HepG2 (cell line): ENCODE results near the gene DHCR7. TPM values are rescaled to one million over a fixed set of nuclear protein-coding genes. Genes with fewer than 3 reads are reported as not detected.

Experiments used
- ATAC-seq: fragments of 200-7000 bp; cut with Tn5 transposase; 3 replicates; pipeline ENCODE4 v1.9.1; 2020; ENCODE audit warnings: mild to moderate bottlenecking, moderate library complexity
- BruUV-seq: library from RNA; stranded (reverse); fragments of 400-500 nt; replicated peaks from 2 replicates; lab custom pipeline; 2021; lab: Mats Ljungman, UMichigan
- CTCF ChIA-PET: fragments of 300-600 bp; formaldehyde crosslinking; extraction: SDS; loops from one replicate; lab custom pipeline; 2021; ENCODE audit warnings: low total read pairs, inconsistent platforms, low intra/inter-chr PET ratio; lab: Yijun Ruan, JAX
- POLR2A ChIA-PET: fragments of 350-600 bp; sonication (Branson Sonifier 250); formaldehyde crosslinking; loops from one replicate; lab custom pipeline; 2020; ENCODE audit warnings: antibody characterized with exemption, inconsistent platforms; lab: Yijun Ruan, JAX
- DNase-seq: peaks from one replicate; pipeline ENCODE4 v3.0.0-alpha.2; 2015; ENCODE audit warnings: low spot score
- FAIRE-seq: peaks from 3 replicates; lab custom pipeline; 2011; peaks lifted over from hg19 to GRCh38; lab: Jason Lieb, UNC
- H2AFZ ChIP-seq: one replicate; pipeline ENCODE4 v1.6.1; 2011; ENCODE audit warnings: low read length, inconsistent platforms
- H3K27ac ChIP-seq: fragments of 300-600 bp; 3 replicates; pipeline ENCODE4 v1.8.0; 2011; ENCODE audit warnings: mixed run types, mild to moderate bottlenecking, mixed read lengths, low read length, inconsistent platforms; ENCODE audit not compliant: insufficient read depth; ENCODE audit errors: extremely low read length
- H3K27me3 ChIP-seq, 2 experiments: fragments of 200-600 bp in 1 of 2; 2 replicates in 1 of 2; 3 replicates in 1 of 2; pipeline versions ENCODE4 v1.6.0 to v1.8.0; 2011; ENCODE audit warnings: low read length in 2 of 2, mild to moderate bottlenecking in 2 of 2, moderate library complexity in 2 of 2, inconsistent platforms in 1 of 2; ENCODE audit not compliant: insufficient read depth in 2 of 2, control insufficient read depth in 1 of 2
- H3K36me3 ChIP-seq, 2 experiments: fragments of 200-600 bp in 1 of 2; replicated peaks in 1 of 2; 2 replicates in 1 of 2; 3 replicates in 1 of 2; pipeline versions ENCODE4 v1.5.1 to v1.8.0; 2011; ENCODE audit warnings: low read length in 2 of 2, inconsistent platforms in 1 of 2; ENCODE audit not compliant: insufficient read depth in 2 of 2, control insufficient read depth in 1 of 2
- H3K4me1 ChIP-seq: 2 replicates; pipeline ENCODE4 v1.5.1; 2012; ENCODE audit warnings: low read length, inconsistent platforms; ENCODE audit not compliant: insufficient read depth
- H3K4me2 ChIP-seq: 2 replicates; pipeline ENCODE4 v1.6.0; 2011; ENCODE audit warnings: low read depth, low read length, inconsistent platforms
- H3K4me3 ChIP-seq, 3 experiments: fragments of 200-600 bp in 1 of 3; sonication (generic), shearing (Covaris generic) in 1 of 3; replicated peaks in 1 of 3; 2 replicates each; pipeline ENCODE4 v1.5.1; 2011 to 2016; ENCODE audit warnings: low read length in 3 of 3, inconsistent platforms in 2 of 3, low read depth in 2 of 3, mild to moderate bottlenecking in 2 of 3, control low read depth in 1 of 3, mixed read lengths in 1 of 3; ENCODE audit not compliant: insufficient read depth in 1 of 3
- H3K79me2 ChIP-seq: one replicate; pipeline ENCODE4 v1.6.1; 2011; ENCODE audit warnings: low read length, inconsistent platforms; ENCODE audit not compliant: insufficient read depth
- H3K9ac ChIP-seq: 2 replicates; pipeline ENCODE4 v1.6.0; 2011; ENCODE audit warnings: mild to moderate bottlenecking, low read depth, low read length, inconsistent platforms; ENCODE audit not compliant: insufficient read depth
- H3K9me3 ChIP-seq: 2 replicates; pipeline ENCODE4 v1.5.1; 2012; ENCODE audit warnings: mild to moderate bottlenecking, low read length
- H4K20me1 ChIP-seq: 2 replicates; pipeline ENCODE4 v1.6.0; 2011; ENCODE audit warnings: inconsistent platforms, mild to moderate bottlenecking, low read length, moderate library complexity; ENCODE audit not compliant: insufficient read depth
- AFF4 ChIP-seq: sonication (generic); formaldehyde crosslinking; IDR thresholded peaks from 2 replicates; pipeline ENCODE4 v1.4.0; 2020; ENCODE audit warnings: missing genetic modification reagents
- DNMT1 ChIP-seq: sonication (generic); formaldehyde crosslinking; IDR thresholded peaks from 2 replicates; pipeline ENCODE4 v1.5.1; 2020; ENCODE audit warnings: mild to moderate bottlenecking, missing genetic modification reagents
- GABPB1 ChIP-seq: IDR thresholded peaks from 2 replicates; pipeline ENCODE4 v1.6.1; 2016; ENCODE audit warnings: mild to moderate bottlenecking, missing genetic modification reagents, moderate library complexity, missing compliant biosample characterization
- GTF2F1 ChIP-seq: fragments of 150-350 bp; IDR thresholded peaks from 2 replicates; pipeline ENCODE4 v1.6.1; 2014; ENCODE audit warnings: low read length
- PRDM10 ChIP-seq: sonication (generic); formaldehyde crosslinking; IDR thresholded peaks from 2 replicates; pipeline ENCODE4 v1.4.0; 2020; ENCODE audit warnings: low read depth, missing genetic modification reagents
- ZNF30 ChIP-seq: sonication (generic); formaldehyde crosslinking; IDR thresholded peaks from 2 replicates; pipeline ENCODE4 v1.5.0; 2020; ENCODE audit warnings: mild to moderate bottlenecking, missing genetic modification reagents
- ZNF512B ChIP-seq: sonication (generic); formaldehyde crosslinking; IDR thresholded peaks from 2 replicates; pipeline ENCODE4 v1.5.1; 2020; ENCODE audit warnings: missing genetic modification reagents, mild to moderate bottlenecking, borderline replicate concordance
- WGBS: methylation state at CpG from one replicate; pipeline ENCODE4 v1.1.6; 2017; ENCODE audit warnings: low lambda C conversion rate; 5-methylcytosine and 5-hydroxymethylcytosine counted together
- in situ Hi-C: cut with HindIII; loops from 2 replicates; pipeline ENCODE4 v1.10.0; 2017; ENCODE audit warnings: low pct_unique_long_range_greater_than_20kb; ENCODE audit not compliant: extremely low pct_ligation_motif_present
- intact Hi-C: fragments of 100-400 bp; cut with micrococcal nuclease; formaldehyde crosslinking; loops from one replicate; pipeline ENCODE4 v1.10.0; 2022; ENCODE audit not compliant: unreplicated experiment
- polyA plus RNA-seq, 8 experiments: library from polyadenylated mRNA; depleted of rRNA in 3 of 8; stranded (reverse) in 7 of 8; unstranded in 1 of 8; fragments of >200 nt; fragmentation: Illumina TruSeq in 4 of 8; extraction: Trizol in 4 of 8; gene quantifications; 2 replicates each; pipeline versions ENCODE4 v1.2.1 to v1.2.3, GENCODE V29; 2011 to 2016; ENCODE audit warnings: low read depth in 4 of 8, missing spikeins in 1 of 8, mixed read lengths in 1 of 8; ENCODE audit not compliant: insufficient read depth in 1 of 8
- total RNA-seq, 5 experiments: library from RNA; depleted of rRNA; stranded (reverse); fragments of >200 nt; fragmentation: Illumina TruSeq; extraction: Trizol; gene quantifications; 2 replicates each; pipeline ENCODE4 v1.2.3, GENCODE V29; 2016; ENCODE audit warnings: low read depth in 1 of 5

Gene DHCR7
- total and polyA plus RNA-seq, 2 of the 13 experiments (the other 11 are each of a cell fraction or from before 2014, with no cell fraction given) = 96.0 to 143 TPM

- TF ChIP-seq AFF4 (CRISPR knock-in tag) = no peak
- TF ChIP-seq ZNF30 (CRISPR knock-in tag) = no peak
- TF ChIP-seq GABPB1 = no peak
Observed at GRCh38 chr11:71459076-71459766, 11.0 kb upstream of the DHCR7 start (continued).

GRCh38 chr11:71458146-71459070, 10.2 kb upstream of the DHCR7 start:
- Histone ChIP-seq H3K4me2 (no peak overlapping the region), H3K4me1 (peaks cover 14% of the 10 kb centered on the region), H3K36me3 (peaks cover 27 to 65% of the 10 kb centered on the region in 2 experiments), H3K9ac (no peak overlapping the region), H3K4me3 (no peak overlapping the region), H3K27ac (no peak overlapping the region), H3K9me3 (no peaks in the 10 kb centered on the region), H3K79me2 (peaks cover 10% of the 10 kb centered on the region), H3K27me3 (no peaks in the 10 kb centered on the region), H2AFZ (no peak overlapping the region), H4K20me1 (no peaks in the 10 kb centered on the region)
- ChIA-PET CTCF (no interaction called here), POLR2A (no interaction called here)
- in situ Hi-C loops = no loop called here
- no peak for DNase-seq
- intact Hi-C loops = no loop called here
- ATAC-seq = no peak
- WGBS = 97% methylated on average over 21 of the region's 26 CpGs
- no TSS peak for BruUV-seq
- FAIRE-seq = no peak
- TF ChIP-seq DNMT1 (CRISPR knock-in tag) (no peak), PRDM10 (CRISPR knock-in tag) (no peak), GTF2F1 (no peak), ZNF512B (no peak)
